IMR-90 (cell line): Measurements from ENCODE around the gene MYCBP2. TPM values are rescaled to one million over a fixed set of nuclear protein-coding genes. Genes with fewer than 3 reads are reported as not detected.

Experiments used
- ATAC-seq: fragments of 200-7000 bp; cut with Tn5 transposase; 2 replicates; pipeline ENCODE4 v1.9.1; 2020; ENCODE audit warnings: low read depth, mild to moderate bottlenecking, moderate library complexity
- BruUV-seq: library from RNA; stranded (reverse); fragments of 400-500 nt; replicated peaks from 2 replicates; lab custom pipeline; 2021; lab: Mats Ljungman, UMichigan
- CTCF ChIA-PET: fragments of 300-600 bp; formaldehyde crosslinking; extraction: SDS; loops from one replicate; lab custom pipeline; 2021; ENCODE audit warnings: antibody characterized with exemption; lab: Yijun Ruan, JAX
- POLR2A ChIA-PET: fragments of 300-600 bp; sonication (Branson Sonifier 250); formaldehyde crosslinking; loops from one replicate; lab custom pipeline; 2022; ENCODE audit warnings: antibody characterized with exemption; ENCODE audit not compliant: unreplicated experiment; lab: Charles Lee
- DNase-seq: peaks from one replicate; pipeline ENCODE4 v3.0.0; 2013
- H2AFZ ChIP-seq: replicated peaks from 2 replicates; pipeline ENCODE3; 2013; ENCODE audit warnings: low read length, mild to moderate bottlenecking; ENCODE audit not compliant: poor library complexity
- H2AK5ac ChIP-seq: 2 replicates; pipeline ENCODE4 v1.6.1; 2013; ENCODE audit warnings: low read depth, low read length, inconsistent platforms
- H2AK9ac ChIP-seq: replicated peaks from 2 replicates; pipeline ENCODE3; 2013; ENCODE audit warnings: mild to moderate bottlenecking, low read depth, low read length, moderate library complexity; ENCODE audit not compliant: poor library complexity
- H2BK120ac ChIP-seq: 2 replicates; pipeline ENCODE4 v1.6.1; 2013; ENCODE audit warnings: low read depth, low read length, inconsistent platforms
- H2BK15ac ChIP-seq: 3 replicates; pipeline ENCODE4 v1.6.1; 2013; ENCODE audit warnings: low read depth, low read length, inconsistent platforms
- H2BK20ac ChIP-seq: 2 replicates; pipeline ENCODE4 v1.6.1; 2013; ENCODE audit warnings: low read depth, mild to moderate bottlenecking, inconsistent platforms, low read length, moderate library complexity
- H2BK5ac ChIP-seq: 2 replicates; pipeline ENCODE4 v1.6.1; 2013; ENCODE audit warnings: mild to moderate bottlenecking, low read depth, low read length, inconsistent platforms; ENCODE audit not compliant: poor library complexity, severe bottlenecking
- H3K14ac ChIP-seq: replicated peaks from 2 replicates; pipeline ENCODE4 v1.6.1; 2013; ENCODE audit warnings: low read depth, low read length, inconsistent platforms
- H3K18ac ChIP-seq: 2 replicates; pipeline ENCODE4 v1.6.1; 2013; ENCODE audit warnings: low read depth, low read length, control low read depth
- H3K23ac ChIP-seq: 2 replicates; pipeline ENCODE4 v1.6.1; 2013; ENCODE audit warnings: low read depth, low read length, inconsistent platforms
- H3K27ac ChIP-seq: 2 replicates; pipeline ENCODE4 v1.5.1; 2013; ENCODE audit warnings: mild to moderate bottlenecking, control low read depth, low read length; ENCODE audit not compliant: insufficient read depth
- H3K27me3 ChIP-seq: 2 replicates; pipeline ENCODE4 v1.6.1; 2013; ENCODE audit warnings: low read length; ENCODE audit not compliant: control insufficient read depth, insufficient read depth
- H3K36me3 ChIP-seq: 2 replicates; pipeline ENCODE4 v1.6.1; 2013; ENCODE audit warnings: low read length, mixed read lengths; ENCODE audit not compliant: control insufficient read depth, insufficient read depth
- H3K4ac ChIP-seq: 2 replicates; pipeline ENCODE4 v1.6.1; 2013; ENCODE audit warnings: low read depth, low read length, inconsistent platforms
- H3K4me1 ChIP-seq: 2 replicates; pipeline ENCODE4 v1.6.1; 2013; ENCODE audit warnings: low read length, mixed read lengths; ENCODE audit not compliant: control insufficient read depth, insufficient read depth
- H3K4me2 ChIP-seq: 2 replicates; pipeline ENCODE4 v1.6.1; 2013; ENCODE audit warnings: low read depth, mild to moderate bottlenecking, control low read depth, low read length, moderate library complexity
- H3K4me3 ChIP-seq: 2 replicates; pipeline ENCODE4 v1.5.1; 2013; ENCODE audit warnings: low read depth, mild to moderate bottlenecking, control low read depth, low read length, moderate library complexity; ENCODE audit not compliant: insufficient read depth
- H3K56ac ChIP-seq: 2 replicates; pipeline ENCODE4 v1.6.1; 2013; ENCODE audit warnings: low read length, inconsistent platforms; ENCODE audit not compliant: insufficient read depth; ENCODE audit errors: extremely low read depth
- H3K79me1 ChIP-seq, 2 experiments: 2 replicates each; pipeline ENCODE4 v1.6.1; 2013; ENCODE audit warnings: low read length in 2 of 2, inconsistent platforms in 1 of 2, low read depth in 1 of 2
- H3K9ac ChIP-seq: 2 replicates; pipeline ENCODE4 v1.6.1; 2013; ENCODE audit warnings: low read depth, low read length, control low read depth
- H3K9me1 ChIP-seq: 2 replicates; pipeline ENCODE4 v1.6.1; 2013; ENCODE audit warnings: low read length, inconsistent platforms; ENCODE audit not compliant: insufficient read depth
- H3K9me3 ChIP-seq: 2 replicates; pipeline ENCODE4 v1.6.1; 2013; ENCODE audit warnings: low read length; ENCODE audit not compliant: control insufficient read depth, insufficient read depth
- H4K20me1 ChIP-seq: 2 replicates; pipeline ENCODE4 v1.6.1; 2013; ENCODE audit warnings: low read length, inconsistent platforms; ENCODE audit not compliant: insufficient read depth
- H4K5ac ChIP-seq: 2 replicates; pipeline ENCODE4 v1.6.1; 2013; ENCODE audit warnings: mild to moderate bottlenecking, low read depth, low read length, control low read depth
- H4K8ac ChIP-seq, 2 experiments: 2 replicates each; pipeline ENCODE4 v1.6.1; 2013; ENCODE audit warnings: low read depth in 2 of 2, low read length in 2 of 2, control low read depth in 1 of 2, inconsistent platforms in 1 of 2
- H4K91ac ChIP-seq: 2 replicates; pipeline ENCODE4 v1.6.1; 2013; ENCODE audit warnings: low read depth, low read length, inconsistent platforms; ENCODE audit not compliant: insufficient read depth
- FOS ChIP-seq: fragments of 150-350 bp; IDR thresholded peaks from 2 replicates; pipeline ENCODE4 v1.6.1; 2016; ENCODE audit warnings: low read depth, low read length
- MAZ ChIP-seq: IDR thresholded peaks from 2 replicates; pipeline ENCODE4 v1.6.1; 2012; ENCODE audit warnings: low read depth, mild to moderate bottlenecking, low read length, improper control_type of control experiment, moderate library complexity, borderline replicate concordance
- MXI1 ChIP-seq: IDR thresholded peaks from 2 replicates; pipeline ENCODE4 v1.6.1; 2012; ENCODE audit warnings: low read depth, mild to moderate bottlenecking, low read length, moderate library complexity, borderline replicate concordance
- SMC3 ChIP-seq: fragments of 150-350 bp; IDR thresholded peaks from 2 replicates; pipeline ENCODE4 v1.6.1; 2016; ENCODE audit warnings: low read depth, mild to moderate bottlenecking, antibody characterized with exemption, low read length, moderate library complexity
- USF2 ChIP-seq: fragments of 150-350 bp; IDR thresholded peaks from 2 replicates; pipeline ENCODE4 v1.6.1; 2017; ENCODE audit warnings: mild to moderate bottlenecking, antibody characterized with exemption, low read length, low read depth
- WGBS, 2 experiments: methylation state at CpG; one replicate each; pipeline versions ENCODE4 v1.1.5 to v1.1.7; 2013; ENCODE audit warnings: missing lambda C conversion rate in 2 of 2; ENCODE audit not compliant: insufficient read length in 1 of 2; ENCODE audit errors: extremely low coverage in 2 of 2; 5-methylcytosine and 5-hydroxymethylcytosine counted together
- dilution Hi-C: fragments of 300-500 bp; cut with HindIII; formaldehyde crosslinking; loops from one replicate; pipeline ENCODE4 v1.14.3; 2018; ENCODE audit warnings: low sequenced_read_pairs; ENCODE audit not compliant: unreplicated experiment
- in situ Hi-C: fragments of 300-500 bp; cut with MboI; formaldehyde crosslinking; loops from 3 replicates; pipeline ENCODE4 v1.14.3; 2019; ENCODE audit warnings: low sequenced_read_pairs, inconsistent platforms, mixed read lengths
- intact Hi-C: fragments of 100-400 bp; cut with micrococcal nuclease; formaldehyde crosslinking; loops from 2 replicates; pipeline ENCODE4 v1.10.0; 2022
- polyA plus RNA-seq, 3 experiments: library from polyadenylated mRNA; depleted of rRNA; stranded (reverse); fragments of >200 nt; gene quantifications; 2 replicates each; pipeline ENCODE4 v1.2.3, GENCODE V29; 2012; ENCODE audit warnings: low replicate concordance in 1 of 3
- total RNA-seq: library from RNA; depleted of rRNA; stranded (reverse); fragments of >200 nt; gene quantifications from 2 replicates; pipeline ENCODE4 v1.2.3, GENCODE V29; 2012

The MYCBP2 gene
- total and polyA plus RNA-seq, 2 of the 4 experiments (the other 2 are of a cell fraction) = 20.1 to 43.2 TPM

GRCh38 chr13:77310161-77310560, 16.7 kb downstream of the MYCBP2 start:
- H3K4me3 ChIP-seq = no peak overlapping the region
- no peak for ATAC-seq
- H3K27me3 ChIP-seq = no peaks in the 10 kb centered on the region
- H2BK120ac ChIP-seq = no peak overlapping the region
- H3K18ac ChIP-seq = no peak overlapping the region
- no peak overlapping the region for H4K91ac ChIP-seq
- no peak overlapping the region for H3K14ac ChIP-seq
- no peak overlapping the region for H3K56ac ChIP-seq
- no peak overlapping the region for H2AFZ ChIP-seq
- intact Hi-C loops = no loop called here
- TF ChIP-seq SMC3 (no peak), MAZ (no peak), USF2 (no peak), MXI1 (no peak), FOS (no peak)
- dilution Hi-C loops = no loop called here
- H3K9me1 ChIP-seq = peaks cover 4% of the 10 kb centered on the region
- CTCF ChIA-PET = no interaction called here
- H3K27ac ChIP-seq = no peak overlapping the region
- no peak overlapping the region for H2BK20ac ChIP-seq
- H3K23ac ChIP-seq = no peak overlapping the region
- no TSS peak for BruUV-seq
- POLR2A ChIA-PET = no interaction called here
- no peak overlapping the region for H2BK15ac ChIP-seq
- H4K5ac ChIP-seq = no peak overlapping the region
- no peak overlapping the region for H3K4ac ChIP-seq
- 80% methylated on average over 1 of the region's 2 CpGs; no CpG with 5 or more reads in 1 of the 2 experiments for WGBS, 2 experiments
- H4K8ac ChIP-seq = no peak overlapping the region
- no peak overlapping the region for H2AK5ac ChIP-seq
- H3K79me1 ChIP-seq = peaks cover 18 to 62% of the 10 kb centered on the region in 2 experiments
- peaks cover 15% of the 10 kb centered on the region; the same call in 1 of the 2 replicates for H4K20me1 ChIP-seq
- no peak overlapping the region for H2BK5ac ChIP-seq
- in situ Hi-C loops = no loop called here
- no peaks in the 10 kb centered on the region for H3K9me3 ChIP-seq
- no peak overlapping the region for H3K9ac ChIP-seq
- no peak for DNase-seq
- H2AK9ac ChIP-seq = no peak overlapping the region
- H3K4me1 ChIP-seq = peaks cover 12% of the 10 kb centered on the region; the same call in 1 of the 2 replicates
- H3K36me3 ChIP-seq = no peaks in the 10 kb centered on the region
- no peak overlapping the region for H3K4me2 ChIP-seq
